HG02943 (cell line): ENCODE measurements around the gene CATSPERB.
"Not testable (repeated sequence)": the region's sequence is repeated elsewhere in the genome, so short reads cannot be mapped to it uniquely, and the experiment has no call there.

Experiments
- ATAC-seq: cut with Tn5 transposase; IDR thresholded peaks from one replicate; pipeline ENCODE4 v1.9.1; 2021; ENCODE audit warnings: mild to moderate bottlenecking, low read depth, moderate library complexity; ENCODE audit not compliant: unreplicated experiment

The CATSPERB gene

GRCh38 chr14:91534059-91534458, 197.8 kb downstream of the CATSPERB start:
- not testable (repeated sequence) for ATAC-seq

- no peak for ATAC-seq
Measured at GRCh38 chr14:91533623-91534022, 198.3 kb downstream of the CATSPERB start.
